HEK293 (cell line): Measurements from ENCODE around the gene ITIH5.

ENCODE experiments used
- CTCF ChIA-PET: fragments of 350-600 bp; formaldehyde crosslinking; extraction: SDS; loops from one replicate; lab custom pipeline; 2021; ENCODE audit warnings: antibody characterized with exemption; lab: Yijun Ruan, JAX
- POLR2A ChIA-PET: fragments of 300-600 bp; formaldehyde crosslinking; extraction: SDS; loops from one replicate; lab custom pipeline; 2020; ENCODE audit warnings: antibody characterized with exemption, inconsistent platforms; lab: Yijun Ruan, JAX
- H3K27ac ChIP-seq: fragments of 200-500 bp; sonication (Bioruptor generic); 2 replicates; pipeline ENCODE4 v1.5.1; 2014; ENCODE audit warnings: low read depth, low read length, control low read depth, inconsistent platforms; ENCODE audit errors: extremely low read depth
- H3K36me3 ChIP-seq, 2 experiments: fragments of 200-500 bp in 1 of 2; sonication (Bioruptor generic) in 1 of 2; 1 replicate in 1 of 2; 2 replicates in 1 of 2; pipeline ENCODE4 v1.5.1; 2014 to 2017; ENCODE audit warnings: inconsistent platforms in 2 of 2, low read length in 2 of 2; ENCODE audit not compliant: control insufficient read depth in 2 of 2, insufficient read depth in 1 of 2
- H3K4me1 ChIP-seq: fragments of 200-500 bp; sonication (Bioruptor generic); 2 replicates; pipeline ENCODE4 v1.5.1; 2014; ENCODE audit warnings: mild to moderate bottlenecking, low read length, inconsistent platforms; ENCODE audit not compliant: control insufficient read depth, insufficient read depth
- H3K4me3 ChIP-seq: 2 replicates; pipeline ENCODE4 v1.5.1; 2011; ENCODE audit warnings: low read depth, mild to moderate bottlenecking, control low read depth, low read length, moderate library complexity
- H3K9me3 ChIP-seq: fragments of 200-500 bp; sonication (Bioruptor generic); 2 replicates; pipeline ENCODE4 v1.5.1; 2014; ENCODE audit warnings: low read depth, low read length, inconsistent platforms; ENCODE audit not compliant: control insufficient read depth, insufficient read depth
- ATF2 ChIP-seq: fragments of 450-650 bp; formaldehyde crosslinking; IDR thresholded peaks from 2 replicates; pipeline ENCODE4 v1.5.1; 2016; ENCODE audit warnings: missing biosample characterization, missing genetic modification characterization, low read depth
- IKZF3 ChIP-seq: fragments of 450-650 bp; IDR thresholded peaks from 2 replicates; pipeline ENCODE4 v1.5.0; 2018; ENCODE audit warnings: missing biosample characterization, mild to moderate bottlenecking, missing genetic modification characterization, moderate library complexity
- INSM2 ChIP-seq: fragments of 450-650 bp; formaldehyde crosslinking; IDR thresholded peaks from 2 replicates; pipeline ENCODE4 v1.5.1; 2016; ENCODE audit warnings: missing biosample characterization, missing genetic modification characterization
- PRDM6 ChIP-seq: fragments of 450-650 bp; formaldehyde crosslinking; IDR thresholded peaks from 2 replicates; pipeline ENCODE4 v1.5.1; 2017; ENCODE audit warnings: missing biosample characterization, missing genetic modification characterization
- WT1 ChIP-seq: fragments of 450-650 bp; formaldehyde crosslinking; IDR thresholded peaks from 2 replicates; pipeline ENCODE4 v1.5.1; 2016; ENCODE audit warnings: missing biosample characterization, missing genetic modification characterization
- ZBTB20 ChIP-seq: fragments of 450-650 bp; formaldehyde crosslinking; IDR thresholded peaks from 2 replicates; pipeline ENCODE4 v1.5.1; 2016; ENCODE audit warnings: missing biosample characterization, missing genetic modification characterization
- ZBTB8A ChIP-seq: fragments of 450-650 bp; formaldehyde crosslinking; IDR thresholded peaks from 2 replicates; pipeline ENCODE4 v1.5.1; 2016; ENCODE audit warnings: missing biosample characterization, missing genetic modification characterization
- ZNF10 ChIP-seq: fragments of 450-650 bp; formaldehyde crosslinking; IDR thresholded peaks from 2 replicates; pipeline ENCODE4 v1.5.1; 2017; ENCODE audit warnings: missing biosample characterization, missing genetic modification characterization
- ZNF140 ChIP-seq: fragments of 450-650 bp; formaldehyde crosslinking; IDR thresholded peaks from 2 replicates; pipeline ENCODE4 v1.5.1; 2016; ENCODE audit warnings: missing biosample characterization, missing genetic modification characterization
- ZNF19 ChIP-seq: fragments of 450-650 bp; formaldehyde crosslinking; IDR thresholded peaks from 2 replicates; pipeline ENCODE4; 2016; ENCODE audit warnings: missing biosample characterization, missing genetic modification characterization, low read depth
- ZNF23 ChIP-seq: fragments of 450-650 bp; formaldehyde crosslinking; IDR thresholded peaks from 2 replicates; pipeline ENCODE4 v1.5.1; 2016; ENCODE audit warnings: missing biosample characterization, missing genetic modification characterization, borderline replicate concordance
- ZNF274 ChIP-seq, 2 experiments: fragments of 200-500 bp in 1 of 2; fragments of 450-650 bp in 1 of 2; sonication (Bioruptor generic) in 1 of 2; formaldehyde crosslinking in 1 of 2; IDR thresholded peaks; 2 replicates each; pipeline versions ENCODE4 v1.5.1 to v1.6.1; 2014 to 2016; ENCODE audit warnings: borderline replicate concordance in 1 of 2, inconsistent platforms in 1 of 2, low read length in 1 of 2, missing biosample characterization in 1 of 2, missing genetic modification characterization in 1 of 2
- ZNF280C ChIP-seq: fragments of 450-650 bp; formaldehyde crosslinking; IDR thresholded peaks from 2 replicates; pipeline ENCODE4 v1.5.1; 2016; ENCODE audit warnings: missing biosample characterization, missing genetic modification characterization
- ZNF398 ChIP-seq: fragments of 450-650 bp; formaldehyde crosslinking; IDR thresholded peaks from 2 replicates; pipeline ENCODE4 v1.5.1; 2017; ENCODE audit warnings: missing biosample characterization, missing genetic modification characterization
- ZNF48 ChIP-seq: fragments of 450-650 bp; formaldehyde crosslinking; IDR thresholded peaks from 2 replicates; pipeline ENCODE4 v1.5.1; 2016; ENCODE audit warnings: missing biosample characterization, missing genetic modification characterization
- ZNF521 ChIP-seq: fragments of 450-650 bp; formaldehyde crosslinking; IDR thresholded peaks from 2 replicates; pipeline ENCODE4 v1.5.1; 2017; ENCODE audit warnings: missing biosample characterization, mild to moderate bottlenecking, missing genetic modification characterization
- ZNF621 ChIP-seq: fragments of 450-650 bp; formaldehyde crosslinking; IDR thresholded peaks from 2 replicates; pipeline ENCODE4 v1.5.1; 2017; ENCODE audit warnings: missing biosample characterization, missing genetic modification characterization
- ZNF639 ChIP-seq: fragments of 450-650 bp; formaldehyde crosslinking; IDR thresholded peaks from 2 replicates; pipeline ENCODE4 v1.5.1; 2016; ENCODE audit warnings: missing biosample characterization, missing genetic modification characterization
- ZNF677 ChIP-seq: fragments of 450-650 bp; IDR thresholded peaks from 2 replicates; pipeline ENCODE4 v1.5.0; 2018; ENCODE audit warnings: missing biosample characterization, mild to moderate bottlenecking, missing genetic modification characterization, moderate library complexity
- ZNF704 ChIP-seq: fragments of 450-650 bp; formaldehyde crosslinking; IDR thresholded peaks from 2 replicates; pipeline ENCODE4 v1.5.1; 2016; ENCODE audit warnings: missing biosample characterization, missing genetic modification characterization
- ZNF747 ChIP-seq: fragments of 450-650 bp; formaldehyde crosslinking; IDR thresholded peaks from 2 replicates; pipeline ENCODE4 v1.5.1; 2016; ENCODE audit warnings: missing biosample characterization, missing genetic modification characterization
- ZSCAN4 ChIP-seq: fragments of 450-650 bp; formaldehyde crosslinking; IDR thresholded peaks from 2 replicates; pipeline ENCODE4 v1.5.1; 2017; ENCODE audit warnings: missing biosample characterization, missing genetic modification characterization

The ITIH5 gene

GRCh38 chr10:7596356-7596755 lies 70.4 kb downstream of the ITIH5 start (continued):
- TF ChIP-seq ZNF639 (no peak), ZNF19 (tag by site-specific recombination) (no peak), ZNF274 (IDR thresholded peaks at IDR 0.05; ENCODE audit: low read length) (no peak), ZNF274 (tag by site-specific recombination; IDR thresholded peaks at IDR 0.05; ENCODE audit: borderline replicate concordance) (no peak), ZNF521 (no peak), ZNF23 (tag by site-specific recombination) (no peak), ZBTB8A (tag by site-specific recombination) (no peak), ZNF621 (no peak)
- TF ChIP-seq, all 188 proteins: peak for 0

- H3K27ac ChIP-seq, result no peak overlapping the region
- H3K4me1 ChIP-seq, result no peaks in the 10 kb centered on the region; the same call in 1 of the 2 replicates
- no peaks in the 10 kb centered on the region for H3K36me3 ChIP-seq
- no peak overlapping the region for H3K4me3 ChIP-seq
- H3K9me3 ChIP-seq, result no peaks in the 10 kb centered on the region
- ChIA-PET CTCF (no interaction called here), POLR2A (no interaction called here)
- TF ChIP-seq INSM2, result no peak
- TF ChIP-seq ZNF747 (tag by site-specific recombination), result no peak
- TF ChIP-seq ZNF48 (tag by site-specific recombination), result no peak
- no peak for TF ChIP-seq ZBTB20 (tag by site-specific recombination)
- no peak for TF ChIP-seq ZNF140 (tag by site-specific recombination)
- no peak for TF ChIP-seq ZNF677 (tag by site-specific recombination)
- TF ChIP-seq ZNF398, result no peak
- no peak for TF ChIP-seq ZNF10 (tag by site-specific recombination)
- no peak for TF ChIP-seq PRDM6 (tag by site-specific recombination)
- TF ChIP-seq IKZF3 (tag by site-specific recombination), result no peak
- no peak for TF ChIP-seq ZNF280C
- no peak for TF ChIP-seq WT1 (tag by site-specific recombination)
- no peak for TF ChIP-seq ZNF704 (tag by site-specific recombination)
- TF ChIP-seq ZNF639, result no peak
- no peak for TF ChIP-seq ZSCAN4 (tag by site-specific recombination)
- no peak for TF ChIP-seq ATF2
Measured at GRCh38 chr10:7593905-7594304, 72.9 kb downstream of the ITIH5 start.
